ENCODE measurements around the gene STK11IP. TPM values are rescaled to one million over a fixed set of nuclear protein-coding genes. Genes with fewer than 3 reads are reported as not detected.

The STK11IP gene
- total and polyA plus RNA-seq, 9 of the 15 experiments (the other 6 are each of a cell fraction or from before 2014, with no cell fraction given): 0.52 to 21.7 (median 5.6) TPM

DNA sequence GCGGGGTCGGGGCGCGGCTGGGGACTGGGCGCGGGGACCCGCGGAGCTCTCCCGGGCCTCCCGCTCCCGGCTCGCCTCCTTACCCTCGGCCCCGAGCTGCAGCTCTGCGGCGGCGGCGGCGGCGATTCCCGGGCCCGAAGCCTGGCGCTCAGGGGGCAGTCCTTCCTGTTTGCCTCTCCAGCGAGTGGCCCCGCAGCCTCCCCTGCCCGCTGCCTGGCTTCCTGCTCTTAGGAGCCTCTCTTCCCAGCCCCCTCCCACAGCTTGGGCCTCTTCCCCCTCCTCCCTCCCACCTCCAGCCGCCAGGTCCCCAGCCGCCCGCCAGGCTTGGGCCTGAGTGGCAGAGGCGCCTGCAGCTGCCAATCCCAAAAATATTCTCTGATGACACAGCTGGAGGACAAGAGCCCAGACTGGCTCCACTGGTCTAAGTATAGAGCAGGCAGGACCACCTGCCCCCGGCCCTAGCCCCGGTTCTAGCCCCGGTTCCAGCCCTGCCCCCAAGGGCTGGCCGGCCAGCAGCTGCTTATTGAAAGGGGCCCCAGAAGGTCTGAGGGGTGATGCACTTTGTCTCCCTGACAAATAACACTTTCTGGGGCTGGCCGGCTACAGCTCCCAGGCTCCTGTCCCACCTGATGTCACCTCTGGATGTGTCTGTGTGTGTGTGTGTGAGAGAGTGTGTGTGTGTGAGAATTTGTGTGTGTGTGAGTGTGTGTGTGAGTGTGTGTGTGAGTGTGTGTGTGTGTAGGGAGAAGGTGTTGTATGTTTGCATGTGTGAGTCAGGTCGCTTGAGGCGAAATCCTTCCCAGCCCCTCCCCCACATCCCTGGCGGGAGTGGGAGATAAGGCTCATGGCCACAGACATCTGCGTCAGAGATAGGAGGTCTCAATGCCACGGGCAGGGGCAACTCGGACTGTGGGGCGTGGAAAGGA lies 26.1 kb upstream of the STK11IP start, which contains the start of gene OBSL1 (continued):
- TF ChIP-seq DACH1 (IDR thresholded peaks at IDR 0.05; ENCODE audit: partially characterized antibody) (no peak), POLR2AphosphoS5 (IDR thresholded peaks at IDR 0.05; ENCODE audit: control insufficient read depth, insufficient read depth, low read depth, low read length) (peak; percentile 82; the same call in 1 of the 2 replicates), CC2D1A (IDR thresholded peaks at IDR 0.05) (0 out of 2 replicates have a peak, but pooled peaks have one; percentile 21), SNIP1 (IDR thresholded peaks at IDR 0.05; ENCODE audit: low read depth) (no peak), MTA2 (IDR thresholded peaks at IDR 0.05; ENCODE audit: low read depth) (peak; percentile 80)
- TF ChIP-seq, protein P1, sequence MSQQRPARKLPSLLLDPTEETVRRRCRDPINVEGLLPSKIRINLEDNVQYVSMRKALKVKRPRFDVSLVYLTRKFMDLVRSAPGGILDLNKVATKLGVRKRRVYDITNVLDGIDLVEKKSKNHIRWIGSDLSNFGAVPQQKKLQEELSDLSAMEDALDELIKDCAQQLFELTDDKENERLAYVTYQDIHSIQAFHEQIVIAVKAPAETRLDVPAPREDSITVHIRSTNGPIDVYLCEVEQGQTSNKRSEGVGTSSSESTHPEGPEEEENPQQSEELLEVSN (IDR thresholded peaks at IDR 0.05; ENCODE audit: borderline replicate concordance in 1 of 2, extremely low read depth in 1 of 2, insufficient read depth in 1 of 2, insufficient read length in 1 of 2, low read depth in 1 of 2, low read length in 1 of 2, poor library complexity in 1 of 2, severe bottlenecking in 1 of 2): peak in 1 of 2 experiments; percentile 52

All from K562 (cell line).